K562 (cell line): ENCODE results near the gene NTRK2.

Source experiments
- CBX5 ChIP-seq: IDR thresholded peaks from 2 replicates; pipeline ENCODE4 v1.6.1; 2014; ENCODE audit warnings: low read depth, borderline replicate concordance
- HNRNPUL1 ChIP-seq: fragments of 200-400 bp; formaldehyde crosslinking; IDR thresholded peaks from 2 replicates; pipeline ENCODE4 v1.6.1; 2017; ENCODE audit warnings: low read length
- KAT7 ChIP-seq: sonication (generic); formaldehyde crosslinking; IDR thresholded peaks from 2 replicates; pipeline ENCODE4 v1.8.0; 2022; ENCODE audit warnings: missing genetic modification reagents, mild to moderate bottlenecking, borderline replicate concordance
- U2AF2 ChIP-seq: fragments of 200-400 bp; formaldehyde crosslinking; optimal IDR thresholded peaks from 2 replicates; pipeline ENCODE3; 2017; ENCODE audit warnings: low read depth, mild to moderate bottlenecking, low read length
- TF ChIP-seq, protein P1 (sequence below): sonication (generic); formaldehyde crosslinking; IDR thresholded peaks from 2 replicates; pipeline ENCODE4 v1.8.1; 2023; ENCODE audit warnings: mild to moderate bottlenecking, missing genetic modification reagents

DNA sequence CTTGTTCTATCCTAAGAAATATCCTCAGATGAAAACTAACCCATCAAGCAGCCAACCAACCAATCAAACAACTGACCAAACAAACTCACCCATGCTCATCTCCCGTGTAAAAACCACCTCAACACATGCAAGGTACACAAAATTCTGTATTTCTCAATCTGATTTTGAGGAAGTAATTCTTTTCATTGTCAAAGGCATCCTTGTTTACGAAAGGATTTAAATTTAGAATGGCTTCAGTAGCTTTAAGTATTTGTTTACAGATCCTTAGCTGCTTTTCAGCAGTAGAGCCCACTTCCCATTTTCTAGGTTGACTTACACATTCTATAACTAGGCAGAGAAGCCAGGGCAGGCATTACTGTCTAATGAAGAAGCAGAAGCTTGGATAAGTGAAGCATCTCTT lies 78.6 kb downstream of the NTRK2 start:
- TF ChIP-seq U2AF2 (no peak), KAT7 (CRISPR knock-in tag) (no peak), CBX5 (no peak), HNRNPUL1 (no peak)
- TF ChIP-seq, protein P1, sequence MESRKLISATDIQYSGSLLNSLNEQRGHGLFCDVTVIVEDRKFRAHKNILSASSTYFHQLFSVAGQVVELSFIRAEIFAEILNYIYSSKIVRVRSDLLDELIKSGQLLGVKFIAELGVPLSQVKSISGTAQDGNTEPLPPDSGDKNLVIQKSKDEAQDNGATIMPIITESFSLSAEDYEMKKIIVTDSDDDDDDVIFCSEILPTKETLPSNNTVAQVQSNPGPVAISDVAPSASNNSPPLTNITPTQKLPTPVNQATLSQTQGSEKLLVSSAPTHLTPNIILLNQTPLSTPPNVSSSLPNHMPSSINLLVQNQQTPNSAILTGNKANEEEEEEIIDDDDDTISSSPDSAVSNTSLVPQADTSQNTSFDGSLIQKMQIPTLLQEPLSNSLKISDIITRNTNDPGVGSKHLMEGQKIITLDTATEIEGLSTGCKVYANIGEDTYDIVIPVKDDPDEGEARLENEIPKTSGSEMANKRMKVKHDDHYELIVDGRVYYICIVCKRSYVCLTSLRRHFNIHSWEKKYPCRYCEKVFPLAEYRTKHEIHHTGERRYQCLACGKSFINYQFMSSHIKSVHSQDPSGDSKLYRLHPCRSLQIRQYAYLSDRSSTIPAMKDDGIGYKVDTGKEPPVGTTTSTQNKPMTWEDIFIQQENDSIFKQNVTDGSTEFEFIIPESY (CRISPR knock-in tag): no peak
